ENCODE measurements around the gene FMNL3.

The FMNL3 gene

DNA sequence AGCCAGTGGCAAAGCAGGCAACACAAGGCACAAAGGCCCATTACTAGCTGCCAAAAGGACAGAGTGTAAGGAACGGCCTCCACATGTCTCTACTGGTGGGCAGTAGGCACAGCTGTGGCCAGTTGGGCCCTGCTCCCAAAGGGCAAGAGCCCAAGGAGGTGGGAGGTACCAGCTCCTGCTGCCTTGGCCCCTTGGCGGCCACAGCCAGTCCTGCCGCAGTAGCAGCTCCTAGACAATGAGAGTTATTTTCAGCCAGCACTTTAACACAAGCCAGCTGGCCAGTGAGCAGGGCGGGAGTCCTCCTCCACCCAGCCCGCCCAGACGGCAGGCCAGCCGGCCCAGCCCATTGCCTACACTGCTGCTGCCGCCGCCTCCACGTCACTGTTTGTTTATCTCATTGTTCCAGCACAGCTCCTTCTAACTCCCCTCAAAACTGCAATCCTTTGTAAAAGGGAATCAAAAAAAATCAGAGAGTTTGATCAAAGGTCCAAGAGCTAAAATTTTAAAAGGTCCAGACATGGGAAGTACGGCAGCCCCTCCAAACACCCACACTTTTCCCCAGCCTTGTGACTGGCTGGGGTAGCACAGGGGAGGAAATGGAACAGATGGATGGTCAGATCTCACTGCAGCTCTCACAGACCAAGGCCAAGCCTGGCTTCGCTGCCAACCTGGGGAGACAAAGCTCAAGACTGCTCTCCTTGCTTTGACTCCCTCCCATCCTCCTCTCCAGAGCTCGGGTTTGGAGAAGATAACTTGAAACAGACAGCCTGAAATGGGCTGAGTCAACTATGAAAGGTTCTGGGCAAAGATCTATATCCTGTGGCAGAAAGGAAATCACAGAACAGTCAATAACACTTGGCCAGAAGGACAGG lies 33.5 kb downstream of the FMNL3 start:
- DNase-seq = no peak

DNA sequence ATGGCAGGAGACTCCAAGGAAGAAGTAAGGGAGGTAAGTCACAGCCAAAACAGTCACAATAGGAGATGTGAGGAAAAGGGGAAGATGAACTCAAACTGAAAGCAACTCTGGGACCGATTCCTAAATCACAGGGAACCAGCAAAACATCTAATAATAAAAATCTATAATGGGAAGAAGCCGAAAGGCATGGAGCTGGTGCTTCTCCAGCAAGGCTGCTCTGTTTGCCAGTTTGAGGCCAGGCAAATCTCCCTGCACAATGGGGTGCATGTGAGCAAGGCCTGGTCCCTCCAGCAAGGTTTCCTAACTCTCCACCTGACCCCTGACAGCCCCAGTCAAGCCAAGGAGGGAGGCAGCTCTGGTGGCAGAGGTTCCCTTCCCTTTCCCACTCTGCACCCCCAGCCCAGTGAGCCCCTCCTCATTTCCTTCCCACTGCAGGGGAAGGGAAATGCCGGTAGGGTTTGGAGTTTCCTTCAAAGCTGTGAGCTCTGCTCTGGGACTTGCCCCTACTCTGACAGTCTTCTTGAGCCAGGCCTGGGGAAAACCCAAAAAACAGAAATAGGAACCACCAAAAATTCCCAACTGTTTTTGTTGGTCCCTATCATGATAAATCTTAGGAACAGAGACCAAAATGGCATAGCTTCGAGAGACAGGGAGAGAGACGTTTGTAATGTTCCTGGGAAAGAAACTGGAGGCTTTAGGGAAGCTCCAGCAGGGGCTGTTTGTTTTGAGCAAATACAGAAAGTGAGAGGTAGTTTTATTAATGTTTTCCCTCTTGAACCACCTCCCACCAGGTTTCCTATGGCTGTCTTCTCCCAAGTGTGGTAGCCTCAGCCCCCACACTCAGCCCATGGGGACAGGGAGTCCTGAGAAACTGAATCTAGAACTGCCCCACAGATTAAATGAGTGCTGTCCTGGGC lies 34.6 kb downstream of the FMNL3 start:
- DNase-seq = no peak

DNA sequence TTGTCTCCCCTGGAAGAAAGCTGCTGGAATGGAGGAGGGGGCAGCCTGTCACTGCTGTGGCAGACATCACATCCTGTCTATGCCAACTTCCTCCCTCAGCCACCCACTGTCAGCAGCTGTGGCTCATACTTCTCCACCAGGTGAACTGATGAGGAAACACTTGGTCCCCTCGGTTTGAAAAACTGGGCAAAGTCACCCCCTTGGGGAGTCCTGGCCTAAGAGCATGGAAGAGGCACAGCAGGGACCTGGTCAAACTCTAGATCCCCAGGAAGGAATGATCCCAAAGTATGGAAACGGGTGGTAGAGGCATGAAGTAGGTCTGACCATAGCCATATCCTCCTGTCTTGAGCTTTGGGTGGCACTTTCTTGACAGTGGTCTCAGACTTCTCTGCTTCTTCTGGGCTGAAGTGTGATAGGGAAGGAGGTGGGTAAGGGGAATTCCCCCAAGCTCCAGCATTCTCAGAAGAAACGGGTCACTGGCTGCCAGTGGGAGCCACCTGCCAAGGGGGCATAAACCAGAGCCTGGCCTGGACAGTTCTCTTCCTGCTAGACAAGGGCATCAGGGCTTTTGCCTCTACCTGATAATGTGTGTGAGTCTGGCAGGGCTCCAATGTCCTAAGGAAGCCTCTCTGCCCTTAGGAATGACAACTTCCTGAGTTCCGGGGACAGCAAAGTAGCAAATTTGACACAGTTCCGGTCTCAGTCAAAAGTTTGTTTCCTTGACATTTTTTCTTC lies 36.0 kb downstream of the FMNL3 start:
- DNase-seq = peak; percentile 53

DNA sequence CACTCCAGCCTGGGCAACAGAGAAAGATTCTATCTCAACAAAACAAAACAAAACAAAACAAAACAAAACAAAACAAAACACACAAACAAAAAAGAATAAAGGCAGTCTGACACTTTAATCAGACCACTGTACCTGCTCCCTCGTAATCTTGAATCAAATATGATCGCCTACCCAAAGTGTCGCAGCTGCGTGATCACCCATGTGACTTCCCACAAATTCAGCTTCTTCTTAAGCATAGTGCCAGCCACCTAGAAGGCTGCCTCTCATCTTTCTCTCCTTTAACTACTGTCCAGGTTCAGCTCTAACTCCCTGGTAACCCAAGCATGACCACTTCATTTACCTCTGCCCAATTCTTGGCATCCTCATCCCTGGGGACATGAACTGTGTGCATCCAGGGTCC lies 37.4 kb downstream of the FMNL3 start:
- DNase-seq = no peak

DNA sequence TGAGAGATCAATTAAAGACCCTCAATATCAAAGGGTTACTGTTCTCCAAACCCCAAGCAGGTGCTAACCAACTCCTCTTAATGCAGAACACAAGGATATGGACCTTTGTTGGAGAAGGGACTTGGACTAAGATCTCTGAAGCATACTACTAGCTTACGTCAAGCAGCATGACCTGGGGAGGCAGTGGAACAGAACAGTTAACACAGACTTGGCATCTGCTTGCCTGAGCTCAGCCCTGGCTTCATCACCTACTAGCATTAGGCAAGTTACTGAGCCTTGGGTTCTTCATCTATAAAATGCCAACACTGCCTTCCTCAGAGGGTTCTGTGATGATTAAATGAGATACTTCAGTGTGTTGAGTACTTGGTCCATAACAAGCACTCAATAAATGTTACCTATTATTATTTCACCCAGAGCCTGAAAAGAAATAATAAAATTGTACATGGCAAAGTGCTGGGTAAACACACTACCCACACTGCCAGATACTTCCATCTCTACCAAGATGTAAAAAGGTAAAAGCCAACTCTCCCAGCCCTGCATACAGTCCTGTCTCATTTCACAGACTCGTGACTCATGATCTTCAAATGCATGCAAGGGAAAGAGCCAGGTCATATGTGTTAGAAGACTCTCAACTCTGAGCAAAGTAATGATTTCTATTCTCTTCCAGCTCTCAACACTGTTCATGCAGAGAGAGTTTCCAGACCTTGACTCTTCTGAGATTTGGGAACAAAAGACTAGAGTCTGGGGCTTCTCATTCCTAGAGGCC lies 39.7 kb downstream of the FMNL3 start:
- DNase-seq = no peak

DNA sequence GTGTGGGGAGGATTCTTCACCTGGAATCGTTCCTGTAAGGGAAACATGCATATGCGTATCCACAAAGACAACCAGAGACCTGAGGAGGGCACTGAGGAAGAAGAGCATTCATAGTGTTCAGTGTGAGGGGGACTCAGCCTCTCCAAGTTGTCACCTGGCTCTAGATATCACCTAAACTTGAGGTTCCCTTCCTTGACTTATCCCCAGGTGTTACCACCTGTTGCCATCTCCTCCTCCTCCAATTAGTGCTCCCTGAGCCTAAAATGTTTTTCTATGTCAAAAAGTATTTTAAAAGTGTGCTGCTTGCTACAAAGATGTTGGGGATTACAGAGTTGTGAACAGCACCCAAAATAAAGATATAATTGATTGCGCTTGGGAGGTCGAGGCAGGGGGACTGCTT lies 41.0 kb downstream of the FMNL3 start:
- no peak for DNase-seq

DNA sequence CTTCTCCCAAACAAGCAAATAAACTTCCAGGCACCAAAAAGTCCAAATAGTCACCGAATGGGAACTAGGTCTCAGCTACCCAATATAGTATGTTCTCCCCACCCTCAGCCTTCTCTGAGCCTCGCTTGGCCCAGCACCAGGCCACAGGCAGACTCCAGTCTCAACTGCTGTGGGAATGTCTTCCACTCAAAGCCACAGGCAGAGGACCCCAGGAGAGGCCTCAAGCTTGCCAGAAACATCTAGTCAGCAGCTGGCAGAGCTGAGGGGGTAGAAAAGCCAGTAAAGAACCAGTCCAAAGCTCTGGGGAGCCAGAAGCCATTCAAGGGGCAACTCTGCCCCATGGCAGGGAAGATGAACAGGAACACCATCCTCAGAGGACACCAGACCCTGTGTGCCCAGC lies 41.8 kb downstream of the FMNL3 start:
- no peak for DNase-seq

DNA sequence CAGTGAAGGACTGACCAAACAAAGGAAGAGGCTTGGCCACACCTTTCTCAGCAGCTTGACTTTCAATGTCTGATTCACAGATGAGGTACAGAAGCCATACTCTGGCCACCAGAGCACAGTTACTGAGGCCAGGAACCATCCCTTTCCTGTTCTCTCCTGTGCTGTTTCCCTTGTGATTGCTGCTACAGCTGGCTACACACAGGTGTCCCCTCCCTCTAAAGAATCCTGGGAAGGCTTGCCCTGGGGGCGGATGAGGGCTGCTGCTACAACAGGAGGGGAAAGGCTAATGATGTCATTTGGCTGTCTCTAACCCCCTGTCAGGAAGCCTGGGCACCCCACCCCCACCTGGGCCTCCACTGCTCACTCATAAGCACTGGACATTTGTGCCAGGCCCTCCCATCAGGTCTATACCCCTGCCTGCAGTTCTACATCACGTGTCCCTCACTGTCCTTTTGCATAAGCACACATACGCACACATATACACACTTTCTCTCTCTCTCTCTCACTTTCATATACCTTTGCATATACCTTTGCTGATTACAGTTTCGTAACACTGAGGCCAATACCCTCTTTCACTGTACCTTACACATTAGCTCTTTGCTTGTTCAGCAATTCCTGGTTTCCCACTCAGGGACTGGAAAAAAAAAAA lies 42.5 kb downstream of the FMNL3 start:
- no peak for DNase-seq

DNA sequence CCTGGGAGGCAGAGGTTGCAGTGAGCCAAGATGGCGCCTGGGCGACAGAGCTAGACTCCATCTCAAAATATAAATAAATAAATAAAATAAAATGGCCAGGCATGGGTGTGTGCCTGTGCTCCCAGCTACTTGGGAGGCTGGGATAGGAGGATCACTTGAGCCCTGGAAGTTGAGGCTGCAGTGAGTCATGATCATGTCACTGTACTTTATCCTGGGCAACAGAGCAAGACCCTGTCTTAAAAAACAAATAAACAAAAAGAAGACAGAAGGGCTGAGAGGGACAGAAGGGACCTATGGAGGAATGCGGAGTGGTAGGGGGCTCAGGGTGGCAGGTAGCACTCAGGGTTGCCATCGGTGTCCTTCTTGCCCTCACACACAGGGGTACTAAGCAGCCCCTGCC lies 43.0 kb downstream of the FMNL3 start:
- DNase-seq = no peak

DNA sequence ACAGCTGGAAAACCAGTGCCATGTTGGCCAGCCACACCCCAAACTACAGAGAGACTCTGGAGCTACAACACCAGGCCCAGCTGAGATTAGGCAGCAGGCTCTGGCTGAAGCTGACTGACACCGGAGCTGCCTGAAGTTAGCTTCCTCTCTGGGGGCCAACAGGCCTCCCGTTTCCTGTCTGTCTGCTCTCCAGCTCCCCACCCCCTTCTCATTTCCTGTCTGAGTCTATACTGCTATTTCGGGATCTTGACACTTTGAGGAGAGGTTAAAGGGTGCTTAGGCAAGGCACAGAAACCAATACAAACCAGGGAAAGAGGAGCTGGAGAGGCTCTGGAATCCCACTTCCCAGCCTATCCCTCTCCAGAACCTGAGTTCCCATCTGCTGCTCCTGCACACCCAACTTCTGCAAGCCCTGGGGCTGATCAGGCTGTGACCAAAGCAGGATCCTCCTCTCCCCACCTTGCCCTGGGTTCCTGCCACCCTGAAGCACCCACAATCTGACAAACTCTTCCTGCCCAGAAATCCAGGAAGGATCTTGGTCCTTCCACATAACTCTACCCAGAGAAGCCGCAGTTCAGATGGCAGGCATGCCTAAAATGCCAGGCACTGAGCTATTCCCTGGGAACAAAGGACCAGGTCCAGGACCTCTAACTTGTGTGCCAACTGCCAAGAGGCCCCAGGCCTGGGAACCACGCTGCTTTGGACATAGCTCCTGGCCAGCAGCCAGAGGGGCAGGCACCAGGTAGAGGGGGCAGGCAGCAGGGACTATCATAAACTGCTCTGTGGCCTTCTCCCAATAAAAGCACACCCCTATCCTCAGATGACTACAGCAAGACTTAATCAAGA lies 44.0 kb downstream of the FMNL3 start:
- DNase-seq = peak; percentile 75

DNA sequence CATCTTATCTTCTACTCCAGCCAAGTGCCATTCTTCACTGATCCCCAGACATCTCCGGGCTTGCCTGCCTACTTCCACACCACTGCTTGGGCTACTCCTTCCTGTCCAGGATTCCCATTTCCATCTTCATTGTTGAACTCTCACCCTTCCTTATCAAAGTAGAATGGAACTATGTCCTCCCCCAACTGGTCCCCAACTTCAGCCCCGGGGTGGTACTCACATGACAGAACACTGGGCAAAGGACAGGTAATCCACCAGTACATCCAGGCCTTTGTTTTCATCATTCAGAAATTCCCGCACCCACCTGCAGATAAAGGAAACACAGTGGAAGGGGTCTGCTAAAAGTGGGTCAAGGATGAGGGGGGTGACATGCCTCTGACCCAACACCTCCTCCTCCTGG lies 45.5 kb downstream of the FMNL3 start:
- no peak for DNase-seq

DNA sequence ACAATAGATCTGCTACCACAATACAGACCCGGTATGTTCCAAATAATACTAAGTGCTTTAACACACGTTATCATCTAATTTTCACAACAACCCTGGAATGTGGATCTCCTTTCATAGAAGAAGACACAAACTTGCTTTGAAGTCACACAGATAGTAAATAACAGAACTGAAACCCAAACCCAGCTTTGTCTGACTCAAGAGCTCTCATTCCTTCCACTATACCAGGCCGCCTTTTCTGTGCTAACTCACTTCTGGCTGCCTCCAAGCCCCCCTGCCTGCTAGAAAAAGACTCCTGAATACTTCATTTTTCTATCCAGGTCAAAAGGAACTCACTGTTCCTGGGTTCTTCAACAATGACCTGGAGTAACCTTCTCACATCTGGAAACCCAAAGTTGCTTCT lies 46.0 kb downstream of the FMNL3 start:
- peak; percentile 40 for DNase-seq

DNA sequence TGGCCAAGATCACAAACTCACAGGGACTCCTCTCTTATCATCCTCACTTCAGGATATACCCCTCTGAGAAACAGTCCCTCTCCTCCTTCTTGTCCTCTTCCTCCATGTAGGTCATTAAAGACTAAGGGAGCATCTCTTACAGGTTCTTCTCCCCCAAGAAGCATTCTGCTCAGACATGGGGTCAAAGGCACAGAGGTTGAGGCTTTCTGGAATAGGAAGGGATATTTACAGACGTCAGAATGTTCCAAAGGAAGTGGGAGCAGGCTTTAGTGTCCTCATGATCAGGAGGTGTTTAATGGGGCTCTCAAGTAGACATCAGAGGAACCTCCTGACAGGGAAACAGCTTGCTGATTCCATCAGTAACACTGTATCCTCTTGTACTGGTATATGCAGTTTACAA lies 47.5 kb downstream of the FMNL3 start:
- no peak for DNase-seq

DNA sequence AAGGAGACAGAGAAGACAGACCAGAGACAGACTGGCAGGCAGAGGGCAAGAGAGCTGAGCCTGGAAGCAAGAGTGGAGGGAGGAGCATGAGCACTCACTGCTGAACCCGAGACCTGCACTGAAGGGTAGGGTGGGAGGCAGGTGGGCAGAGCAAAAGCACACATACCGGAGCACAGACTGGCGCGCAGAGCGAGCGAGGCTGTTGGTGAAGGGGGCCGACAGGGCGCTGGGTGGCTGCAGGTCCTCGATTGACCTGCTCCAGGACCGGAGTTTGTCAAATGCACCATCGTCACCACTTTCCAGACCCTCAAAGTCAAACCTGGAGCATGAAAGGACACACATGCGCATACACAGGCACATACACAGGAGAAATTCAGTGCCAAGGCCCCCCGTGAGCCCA lies 48.9 kb downstream of the FMNL3 start:
- DNase-seq = no peak

DNA sequence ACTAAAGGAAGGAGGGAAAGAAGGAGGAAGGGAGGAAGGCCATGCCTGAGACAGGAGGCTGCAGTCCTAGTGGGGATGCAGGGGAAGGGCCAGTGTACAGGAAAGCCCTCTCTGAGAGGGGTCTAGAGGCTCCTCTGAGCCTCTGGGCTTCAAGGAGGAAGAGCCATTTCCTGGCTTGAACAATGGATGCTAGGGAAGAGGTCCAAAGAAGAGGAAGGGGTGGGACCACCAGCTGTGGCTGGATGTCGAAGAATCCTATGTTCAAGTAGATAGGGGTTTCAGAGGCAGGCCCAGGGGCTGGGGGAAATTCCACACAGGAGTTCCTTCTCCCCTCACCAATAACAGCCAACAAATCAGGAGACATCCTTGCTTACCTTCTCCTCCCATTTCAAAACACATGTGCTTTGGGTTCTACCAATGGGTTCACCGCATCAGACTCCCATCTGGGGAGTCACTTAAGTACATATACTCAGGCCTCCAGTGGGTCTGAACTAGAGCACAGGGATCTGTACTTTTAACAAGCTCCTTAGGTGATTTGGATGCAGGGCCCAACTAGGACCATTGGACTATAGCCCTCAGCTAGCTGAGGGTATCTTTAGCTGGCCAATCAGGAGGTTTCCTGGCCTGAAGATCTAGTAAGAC lies 51.5 kb downstream of the FMNL3 start:
- DNase-seq = no peak

DNA sequence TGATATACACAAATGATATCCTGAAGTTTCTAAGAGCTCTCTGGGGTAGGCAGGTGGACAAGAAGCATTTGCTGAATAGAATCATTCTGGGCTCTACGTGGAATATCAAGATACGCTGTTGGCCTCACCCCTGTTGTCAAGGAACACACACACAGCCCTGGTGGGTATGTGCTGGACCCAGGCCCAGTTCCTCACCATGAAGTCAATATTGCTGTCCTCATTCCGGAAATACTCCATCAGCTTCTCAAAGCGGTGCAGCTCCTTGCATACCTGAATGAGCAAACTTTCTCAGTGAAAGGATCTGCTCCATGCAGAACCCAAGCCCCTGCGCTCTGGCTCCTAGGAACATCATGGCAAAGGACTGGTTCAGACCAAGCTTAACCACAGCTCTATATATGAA lies 52.5 kb downstream of the FMNL3 start:
- DNase-seq = no peak

DNA sequence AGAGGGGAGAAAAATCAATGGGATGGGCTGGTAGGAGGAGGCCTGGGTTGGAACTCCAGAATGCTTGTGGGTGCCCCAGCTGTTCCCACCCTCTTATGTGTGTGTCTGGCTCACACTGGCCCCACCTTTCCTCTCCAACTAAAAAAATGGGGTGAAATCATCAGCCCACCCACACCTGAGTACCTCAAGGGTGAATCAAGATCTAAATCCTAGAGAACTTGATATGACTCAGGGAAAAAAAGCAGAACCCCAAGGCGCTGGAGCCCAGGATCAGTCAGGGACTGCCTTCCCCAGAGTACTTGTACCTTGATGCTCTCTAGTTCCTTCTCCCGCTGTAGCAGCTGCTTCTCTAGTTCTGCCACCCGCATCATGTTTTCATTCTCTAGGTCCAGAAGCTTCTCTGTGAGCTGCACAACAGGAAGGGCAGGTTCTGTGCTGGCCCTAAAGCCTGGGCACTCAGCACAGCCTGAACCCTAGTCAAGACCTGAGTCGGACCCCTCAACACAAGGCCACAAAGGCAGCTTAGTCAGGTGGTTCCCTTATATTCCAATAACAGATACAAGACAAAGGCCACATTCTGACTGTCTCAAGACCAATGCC lies 54.2 kb downstream of the FMNL3 start:
- DNase-seq = no peak

DNA sequence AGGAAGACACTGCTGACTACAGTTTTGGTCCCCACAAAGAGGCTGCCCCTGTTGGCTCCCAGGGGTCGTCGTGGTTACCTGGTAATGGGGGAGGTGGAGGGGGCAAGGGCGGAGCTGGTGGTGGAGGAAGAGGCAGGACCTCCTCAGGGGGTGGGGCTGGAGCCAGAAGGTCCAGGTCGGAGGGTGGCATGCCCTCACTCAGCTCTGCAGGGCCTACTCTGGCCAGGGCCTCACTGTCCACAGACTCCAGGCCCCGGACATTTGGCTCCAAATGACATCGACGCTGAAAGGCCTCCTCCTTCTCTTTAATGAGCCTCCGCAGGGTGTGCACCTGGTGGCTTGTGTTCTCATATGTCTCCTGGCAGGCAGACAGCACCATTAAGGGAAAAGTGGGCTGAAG lies 55.4 kb downstream of the FMNL3 start:
- no peak for DNase-seq

DNA sequence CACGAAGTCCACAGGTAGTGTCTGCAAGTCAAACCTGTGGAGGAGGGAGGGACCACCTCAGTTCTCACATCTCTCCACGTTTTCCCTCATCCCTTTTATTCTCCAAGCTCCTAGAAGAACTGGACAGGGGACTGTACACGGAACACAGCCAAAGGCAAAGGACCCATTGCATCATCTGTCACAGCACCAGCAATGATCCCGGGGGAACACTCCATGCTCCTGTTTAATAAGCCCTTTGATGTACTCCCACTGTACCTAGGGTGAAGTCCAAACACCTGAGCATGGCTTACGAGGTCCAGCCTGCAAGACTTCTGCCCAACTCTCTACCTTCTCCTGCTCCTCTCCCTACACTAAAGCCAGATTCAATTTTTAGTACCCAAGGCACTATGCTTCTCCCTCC lies 57.3 kb downstream of the FMNL3 start:
- DNase-seq = no peak

DNA sequence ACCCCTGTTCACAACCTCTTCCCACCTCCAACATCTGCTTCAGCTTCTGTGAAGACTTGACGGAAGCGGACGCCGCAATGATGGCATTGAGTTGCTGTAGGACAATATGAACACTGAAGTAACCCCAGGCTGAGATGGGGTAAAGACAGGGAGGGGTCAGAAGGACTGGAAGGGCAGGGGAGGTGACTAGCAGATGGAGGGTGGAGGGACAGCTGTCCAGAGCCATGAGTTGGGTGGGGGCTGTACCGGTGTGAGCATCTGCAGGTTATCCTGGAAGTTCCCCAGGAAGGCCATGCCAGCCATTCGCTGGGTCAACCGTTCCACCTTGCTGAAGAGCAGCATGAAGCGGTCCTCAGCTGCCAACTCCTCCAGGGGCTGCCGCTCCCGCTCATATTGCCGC lies 57.8 kb downstream of the FMNL3 start:
- no peak for DNase-seq

Data from stimulated activated CD4-positive, alpha-beta T cell treated with anti-CD3 and anti-CD28 coated beads, Interleukin-1b, Interleukin-23, amount 100 ng/mL, for 48 hours (primary cell).